Measurements from ENCODE around the gene FOXL3. TPM values are rescaled to one million over a fixed set of nuclear protein-coding genes. Genes with fewer than 3 reads are reported as not detected.
"Not testable (repeated sequence)": the region's sequence is repeated elsewhere in the genome, so short reads cannot be mapped to it uniquely, and the experiment has no call there.

Gene FOXL3
- total RNA-seq = not detected

DNA sequence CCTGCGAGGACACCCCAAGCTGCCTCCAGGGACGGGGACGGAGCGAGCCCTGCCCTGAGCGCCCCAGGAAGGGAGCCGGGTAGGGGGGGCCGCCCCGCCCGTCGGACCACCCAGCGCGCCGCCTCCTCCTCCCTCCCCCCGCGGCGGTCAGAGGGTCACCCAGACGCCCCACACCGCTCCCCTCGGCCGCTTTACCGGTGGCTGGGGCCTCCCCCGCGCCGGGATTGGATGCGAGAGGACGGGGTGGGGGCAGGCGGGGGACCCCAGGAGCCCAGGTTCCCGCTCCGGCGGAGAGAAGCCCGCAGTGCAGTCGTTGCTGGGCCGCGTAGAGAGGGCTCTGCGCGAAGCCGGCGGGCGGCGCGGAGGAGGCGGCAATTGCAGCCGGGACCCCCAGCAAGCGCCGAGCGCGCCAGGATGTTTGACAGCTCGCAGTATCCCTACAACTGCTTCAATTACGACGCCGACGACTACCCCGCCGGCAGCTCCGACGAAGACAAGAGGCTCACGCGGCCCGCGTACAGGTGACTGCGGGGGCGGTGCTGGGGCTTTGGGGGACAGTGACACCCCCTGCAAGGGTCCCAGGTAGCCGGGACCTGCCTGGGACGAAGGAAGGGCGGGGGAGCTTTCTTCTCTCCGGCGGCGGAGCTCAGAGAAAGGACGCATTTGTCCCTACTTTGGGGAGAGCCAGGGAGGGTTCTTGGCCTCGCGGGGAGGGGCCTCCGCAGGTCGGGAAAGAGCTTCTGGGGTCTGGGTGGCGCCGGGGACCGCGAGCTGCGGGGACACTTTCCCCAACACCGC is at the start of gene FOXL3:
TSS of gene FOXL3 (plus strand) at position 415 of the 798 bp plus-strand sequence. CDS start at position 415, 0 bp downstream.
- no peaks in the 10 kb centered on the region for H3K36me3 ChIP-seq
- intact Hi-C loops (cut with DNase I) = no loop called here

DNA sequence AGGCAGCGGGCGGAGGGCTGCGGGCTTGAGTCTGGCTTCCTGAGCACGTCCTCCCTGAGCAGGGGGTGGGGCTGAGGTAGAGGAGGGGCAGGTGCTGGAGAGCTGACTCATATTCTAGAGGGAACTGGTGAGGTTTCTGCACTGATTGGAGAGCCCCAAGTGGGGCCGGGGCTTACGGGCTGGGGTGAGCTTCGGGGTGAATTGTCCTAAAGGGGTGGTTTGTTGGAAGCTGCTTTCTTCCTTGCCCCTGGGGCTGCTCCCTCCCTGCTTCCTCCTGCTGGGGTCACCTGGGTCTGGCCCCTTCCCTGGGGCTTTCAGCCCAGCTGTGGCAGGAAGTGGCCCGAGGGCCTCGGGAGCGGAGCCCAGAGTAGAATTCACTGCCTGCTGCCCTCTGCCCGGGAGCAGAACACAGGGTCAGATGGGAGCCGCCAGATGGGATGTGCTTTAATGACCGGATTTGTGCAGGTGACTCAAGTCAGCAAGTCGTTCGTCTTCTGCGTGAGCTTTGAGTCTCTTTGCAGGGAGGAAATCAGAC is 49.0 kb upstream of the FOXL3 start:
- intact Hi-C loops (cut with DNase I) = no loop called here
- Histone ChIP-seq H3K4me3 (no peak overlapping the region), H3K36me3 (no peaks in the 10 kb centered on the region), H3K4me1 (replicated peaks) (peaks cover 3% of the 10 kb centered on the region), H3K27me3 (replicated peaks; ENCODE audit: insufficient read depth) (no peaks in the 10 kb centered on the region), H3K9me3 (no peaks in the 10 kb centered on the region), H3K27ac (no peak overlapping the region)
- TF ChIP-seq POLR2A (IDR thresholded peaks at IDR 0.05) = no peak
- no peak for TF ChIP-seq POLR2AphosphoS5 (IDR thresholded peaks at IDR 0.05)
- TF ChIP-seq, protein P1, sequence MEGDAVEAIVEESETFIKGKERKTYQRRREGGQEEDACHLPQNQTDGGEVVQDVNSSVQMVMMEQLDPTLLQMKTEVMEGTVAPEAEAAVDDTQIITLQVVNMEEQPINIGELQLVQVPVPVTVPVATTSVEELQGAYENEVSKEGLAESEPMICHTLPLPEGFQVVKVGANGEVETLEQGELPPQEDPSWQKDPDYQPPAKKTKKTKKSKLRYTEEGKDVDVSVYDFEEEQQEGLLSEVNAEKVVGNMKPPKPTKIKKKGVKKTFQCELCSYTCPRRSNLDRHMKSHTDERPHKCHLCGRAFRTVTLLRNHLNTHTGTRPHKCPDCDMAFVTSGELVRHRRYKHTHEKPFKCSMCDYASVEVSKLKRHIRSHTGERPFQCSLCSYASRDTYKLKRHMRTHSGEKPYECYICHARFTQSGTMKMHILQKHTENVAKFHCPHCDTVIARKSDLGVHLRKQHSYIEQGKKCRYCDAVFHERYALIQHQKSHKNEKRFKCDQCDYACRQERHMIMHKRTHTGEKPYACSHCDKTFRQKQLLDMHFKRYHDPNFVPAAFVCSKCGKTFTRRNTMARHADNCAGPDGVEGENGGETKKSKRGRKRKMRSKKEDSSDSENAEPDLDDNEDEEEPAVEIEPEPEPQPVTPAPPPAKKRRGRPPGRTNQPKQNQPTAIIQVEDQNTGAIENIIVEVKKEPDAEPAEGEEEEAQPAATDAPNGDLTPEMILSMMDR (IDR thresholded peaks at IDR 0.05) = no peak
- no peak for DNase-seq (ENCODE audit: low spot score)
- WGBS = 51% methylated on average over 16 of the region's 16 CpGs

More for the DNA sequence above, at the start of gene FOXL3:
- Histone ChIP-seq H3K9me3 (no peaks in the 10 kb centered on the region), H3K4me3 (no peak within 1 kb of the TSS), H3K27me3 (replicated peaks; ENCODE audit: insufficient read depth) (peaks cover 24% of the 10 kb centered on the region), H3K4me1 (replicated peaks) (no peaks in the 10 kb centered on the region), H3K27ac (no peak within 1 kb of the TSS)
- DNase-seq (ENCODE audit: low spot score) = no peak
- TF ChIP-seq POLR2AphosphoS5 (IDR thresholded peaks at IDR 0.05) = no peak
- TF ChIP-seq POLR2A (IDR thresholded peaks at IDR 0.05) = no peak
- TF ChIP-seq, protein P1 (IDR thresholded peaks at IDR 0.05) = no peak
- WGBS = 3% methylated on average over 37 of the region's 79 CpGs

DNA sequence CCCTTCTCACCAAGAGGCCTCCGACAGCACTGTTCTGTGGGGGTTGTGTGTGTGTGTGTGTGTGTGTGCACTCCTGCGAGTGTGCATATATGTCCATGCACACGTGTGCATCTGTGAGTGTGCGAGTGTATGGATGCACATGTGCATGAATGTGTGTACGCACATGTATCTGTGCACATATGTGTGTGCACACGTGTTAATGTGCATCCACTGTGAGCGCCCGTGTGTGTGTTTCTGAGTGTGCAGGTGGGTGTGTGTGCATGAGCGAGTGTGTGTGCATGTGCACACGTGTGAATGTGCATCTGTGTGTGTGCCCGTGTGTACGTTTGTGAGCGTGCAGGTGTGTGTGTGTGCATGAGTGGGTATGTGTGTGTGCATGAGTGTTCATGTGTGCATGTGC is 48.5 kb upstream of the FOXL3 start:
- intact Hi-C loops (cut with DNase I) = no loop called here
- TF ChIP-seq, protein P1 (IDR thresholded peaks at IDR 0.05) = no peak
- H3K27me3 ChIP-seq (replicated peaks; ENCODE audit: insufficient read depth) = no peaks in the 10 kb centered on the region
- no peak for DNase-seq (ENCODE audit: low spot score)
- H3K36me3 ChIP-seq = no peaks in the 10 kb centered on the region
- H3K4me3 ChIP-seq = no peak overlapping the region
- 92% methylated on average over 13 of the region's 13 CpGs for WGBS
- H3K9me3 ChIP-seq = no peaks in the 10 kb centered on the region
- no peak overlapping the region for H3K27ac ChIP-seq
- no peaks in the 10 kb centered on the region for H3K4me1 ChIP-seq (replicated peaks)

DNA sequence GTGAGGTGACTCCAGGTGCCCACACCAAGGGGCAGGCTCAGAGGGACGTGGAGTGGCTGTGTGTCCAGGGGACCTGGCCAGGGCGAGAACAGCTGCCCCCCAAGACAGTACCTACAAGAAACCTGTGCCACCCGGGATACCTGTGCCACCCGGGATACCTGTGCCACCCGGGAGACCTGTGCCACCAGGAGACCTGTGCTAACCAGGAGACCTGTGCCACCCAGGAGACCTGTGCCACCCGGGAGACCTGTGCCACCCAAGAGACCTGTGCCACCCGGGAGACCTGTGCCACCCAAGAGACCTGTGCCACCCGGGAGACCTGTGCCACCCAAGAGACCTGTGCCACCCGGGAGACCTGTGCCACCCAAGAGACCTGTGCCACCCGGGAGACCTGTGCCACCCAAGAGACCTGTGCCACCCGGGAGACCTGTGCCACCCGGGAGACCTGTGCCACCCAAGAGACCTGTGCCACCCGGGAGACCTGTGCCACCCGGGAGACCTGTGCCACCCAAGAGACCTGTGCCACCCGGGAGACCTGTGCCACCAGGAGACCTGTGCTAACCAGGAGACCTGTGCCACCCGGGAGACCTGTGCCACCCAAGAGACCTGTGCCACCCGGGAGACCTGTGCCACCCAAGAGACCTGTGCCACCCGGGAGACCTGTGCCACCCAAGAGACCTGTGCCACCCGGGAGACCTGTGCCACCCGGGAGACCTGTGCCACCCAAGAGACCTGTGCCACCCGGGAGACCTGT is 47.0 kb upstream of the FOXL3 start:
- H3K27me3 ChIP-seq (replicated peaks; ENCODE audit: insufficient read depth); H3K36me3 ChIP-seq; H3K4me1 ChIP-seq (replicated peaks); H3K9me3 ChIP-seq; DNase-seq (ENCODE audit: low spot score); H3K27ac ChIP-seq; H3K4me3 ChIP-seq; intact Hi-C loops (cut with DNase I): not testable (repeated sequence)
- WGBS = 96% methylated on average over 5 of the region's 21 CpGs

DNA sequence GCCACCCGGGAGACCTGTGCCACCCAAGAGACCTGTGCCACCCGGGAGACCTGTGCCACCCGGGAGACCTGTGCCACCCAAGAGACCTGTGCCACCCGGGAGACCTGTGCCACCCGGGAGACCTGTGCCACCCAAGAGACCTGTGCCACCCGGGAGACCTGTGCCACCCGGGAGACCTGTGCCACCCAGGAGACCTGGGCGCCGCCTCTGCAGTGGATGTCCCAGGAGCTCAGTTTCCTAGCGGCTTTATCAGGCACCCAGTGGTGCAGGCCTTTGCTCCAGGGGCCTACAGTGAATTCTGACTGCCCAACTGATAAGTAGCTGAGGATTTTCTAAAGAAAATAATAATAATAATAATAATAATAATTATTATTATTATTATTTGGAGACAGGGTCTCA is 46.4 kb upstream of the FOXL3 start:
- H3K4me3 ChIP-seq; H3K36me3 ChIP-seq; H3K27ac ChIP-seq; DNase-seq (ENCODE audit: low spot score); H3K27me3 ChIP-seq (replicated peaks; ENCODE audit: insufficient read depth); H3K9me3 ChIP-seq; H3K4me1 ChIP-seq (replicated peaks); intact Hi-C loops (cut with DNase I): not testable (repeated sequence)
- 100% methylated on average over 6 of the region's 10 CpGs for WGBS
